Activated CD8-positive, alpha-beta T cell treated with anti-CD3 and anti-CD28 coated beads, Interleukin-2, amount 10 ng/mL, durations not matched to agents 7 days and 5 days (primary cell): ENCODE measurements around the gene ARMS2. TPM values are rescaled to one million over a fixed set of nuclear protein-coding genes. Genes with fewer than 3 reads are reported as not detected.

Experiments
- ATAC-seq: fragments of 150-1000 bp; cut with Tn5 transposase; one replicate; pipeline ENCODE4 v1.10.0; 2021; ENCODE audit warnings: moderate library complexity
- CTCF ChIA-PET: fragments of 350-600 bp; sonication (Branson Sonifier 250); formaldehyde crosslinking; loops from one replicate; lab custom pipeline; 2021; ENCODE audit warnings: antibody characterized with exemption; lab: Charles Lee
- POLR2A ChIA-PET: fragments of 350-600 bp; sonication (Branson Sonifier 250); formaldehyde crosslinking; loops from one replicate; lab custom pipeline; 2021; ENCODE audit warnings: antibody characterized with exemption; lab: Charles Lee
- DNase-seq: peaks from one replicate; pipeline ENCODE4 v3.0.0-alpha.2; 2020
- H3K27ac Mint-ChIP-seq: one replicate; pipeline ENCODE4 v1.8.0; 2021; ENCODE audit warnings: mild to moderate bottlenecking, mixed read lengths
- H3K27me3 Mint-ChIP-seq: one replicate; pipeline ENCODE4 v1.8.0; 2021; ENCODE audit warnings: low read depth, mixed read lengths
- H3K36me3 Mint-ChIP-seq: one replicate; pipeline ENCODE4 v1.8.0; 2021; ENCODE audit warnings: low read depth, mixed read lengths
- H3K4me1 Mint-ChIP-seq: one replicate; pipeline ENCODE4 v1.8.0; 2021; ENCODE audit warnings: low read depth, mixed read lengths
- H3K4me3 Mint-ChIP-seq: one replicate; pipeline ENCODE4 v1.8.0; 2021; ENCODE audit warnings: mild to moderate bottlenecking, mixed read lengths
- H3K9me3 Mint-ChIP-seq: one replicate; pipeline ENCODE4 v1.8.0; 2022; ENCODE audit warnings: mixed read lengths; ENCODE audit not compliant: insufficient read depth
- total RNA-seq, 2 experiments: library from RNA; stranded (reverse); gene quantifications; one replicate each; pipeline ENCODE4 v1.2.3, GENCODE V29; 2021

Gene ARMS2
- total RNA-seq, 2 experiments from 2014 or later: not detected

GRCh38 chr10:122499012-122499411 is 44.6 kb downstream of the ARMS2 start:
- ChIA-PET CTCF (interaction anchor here (0.9 to 1.0 kb wide), 2 partner anchors 67 to 219 kb away, joined by 3 to 4 read pairs; no protein-coding TSS in a partner anchor), POLR2A (interaction anchor here (0.6 kb wide), 1 partner anchor 130 kb away, joined by 3 read pairs; no protein-coding TSS in a partner anchor)
- Mint-ChIP-seq H3K27ac (no peak overlapping the region), H3K27me3 (peaks cover 26% of the 10 kb centered on the region), H3K36me3 (no peaks in the 10 kb centered on the region), H3K4me1 (peaks cover 10% of the 10 kb centered on the region), H3K9me3 (no peaks in the 10 kb centered on the region), H3K4me3 (no peak overlapping the region)
- DNase-seq: no peak
- ATAC-seq: no peak

- Mint-ChIP-seq H3K27ac (no peak overlapping the region), H3K36me3 (no peaks in the 10 kb centered on the region), H3K9me3 (no peaks in the 10 kb centered on the region), H3K4me1 (peaks cover 10% of the 10 kb centered on the region), H3K4me3 (no peak overlapping the region), H3K27me3 (peaks cover 26% of the 10 kb centered on the region)
- ChIA-PET CTCF (interaction anchor here (0.9 to 1.0 kb wide), 2 partner anchors 66 to 220 kb away, joined by 3 to 4 read pairs; no protein-coding TSS in a partner anchor), POLR2A (interaction anchor here (0.6 kb wide), 1 partner anchor 130 kb away, joined by 3 read pairs; no protein-coding TSS in a partner anchor)
- no peak for DNase-seq
- no peak for ATAC-seq
Observed at GRCh38 chr10:122499491-122499941, 45.1 kb downstream of the ARMS2 start.

- CTCF ChIA-PET: no interaction called here
- no peak for ATAC-seq
- no peaks in the 10 kb centered on the region for H3K9me3 Mint-ChIP-seq
Observed at GRCh38 chr10:122500194-122500593, 45.7 kb downstream of the ARMS2 start.

GRCh38 chr10:122500726-122501125 is 46.3 kb downstream of the ARMS2 start:
- ATAC-seq (no peak), DNase-seq (no peak)
- Mint-ChIP-seq H3K36me3 (no peaks in the 10 kb centered on the region), H3K4me1 (peaks cover 9% of the 10 kb centered on the region), H3K4me3 (no peak overlapping the region), H3K9me3 (no peaks in the 10 kb centered on the region), H3K27ac (no peak overlapping the region), H3K27me3 (peaks cover 24% of the 10 kb centered on the region)
- POLR2A ChIA-PET: no interaction called here
- CTCF ChIA-PET: no interaction called here

More at GRCh38 chr10:122500194-122500593, 45.7 kb downstream of the ARMS2 start:
- H3K27me3 Mint-ChIP-seq: peaks cover 24% of the 10 kb centered on the region
- H3K36me3 Mint-ChIP-seq: no peaks in the 10 kb centered on the region
- no peak overlapping the region for H3K27ac Mint-ChIP-seq
- H3K4me3 Mint-ChIP-seq: no peak overlapping the region
- POLR2A ChIA-PET: no interaction called here
- no peak for DNase-seq
- peaks cover 10% of the 10 kb centered on the region for H3K4me1 Mint-ChIP-seq

GRCh38 chr10:122503012-122503411 is 48.6 kb downstream of the ARMS2 start:
- ATAC-seq (no peak), DNase-seq (no peak)
- no peaks in the 10 kb centered on the region for H3K4me1 Mint-ChIP-seq
- H3K4me3 Mint-ChIP-seq: no peak overlapping the region
- no peaks in the 10 kb centered on the region for H3K36me3 Mint-ChIP-seq
- H3K27me3 Mint-ChIP-seq: peaks cover 19% of the 10 kb centered on the region
- H3K27ac Mint-ChIP-seq: no peak overlapping the region
- no peaks in the 10 kb centered on the region for H3K9me3 Mint-ChIP-seq
- POLR2A ChIA-PET: no interaction called here
- CTCF ChIA-PET: interaction anchor here (1.4 to 4.4 kb wide), 2 partner anchors 34 to 63 kb away, joined by 3 to 14 read pairs; no protein-coding TSS in a partner anchor

- Mint-ChIP-seq H3K4me1 (no peaks in the 10 kb centered on the region), H3K9me3 (no peaks in the 10 kb centered on the region), H3K27ac (no peak overlapping the region), H3K4me3 (no peak overlapping the region), H3K27me3 (peaks cover 15% of the 10 kb centered on the region), H3K36me3 (no peaks in the 10 kb centered on the region)
- no peak for ATAC-seq
- ChIA-PET CTCF (interaction anchor here (0.6 to 4.4 kb wide), 4 partner anchors 13 to 361 kb away, joined by 3 to 14 read pairs (median 3); no protein-coding TSS in a partner anchor), POLR2A (no interaction called here)
- no peak for DNase-seq
Observed at GRCh38 chr10:122503886-122504609, 49.6 kb downstream of the ARMS2 start.

GRCh38 chr10:122504610-122504950 is 50.1 kb downstream of the ARMS2 start:
- Mint-ChIP-seq H3K36me3 (no peaks in the 10 kb centered on the region), H3K4me1 (no peaks in the 10 kb centered on the region), H3K4me3 (no peak overlapping the region), H3K27ac (no peak overlapping the region), H3K9me3 (no peaks in the 10 kb centered on the region), H3K27me3 (peaks cover 15% of the 10 kb centered on the region)
- ATAC-seq: no peak
- ChIA-PET CTCF (interaction anchor here (0.6 to 4.4 kb wide), 3 partner anchors 13 to 361 kb away, joined by 3 to 14 read pairs (median 3); no protein-coding TSS in a partner anchor), POLR2A (no interaction called here)
- no peak for DNase-seq

- H3K36me3 Mint-ChIP-seq: no peaks in the 10 kb centered on the region
- H3K27me3 Mint-ChIP-seq: peaks cover 15% of the 10 kb centered on the region
- no peak overlapping the region for H3K27ac Mint-ChIP-seq
- no peak overlapping the region for H3K4me3 Mint-ChIP-seq
- H3K4me1 Mint-ChIP-seq: no peaks in the 10 kb centered on the region
- ChIA-PET CTCF (interaction anchor here (1.4 to 4.4 kb wide), 2 partner anchors 14 to 61 kb away, joined by 3 to 14 read pairs; no protein-coding TSS in a partner anchor), POLR2A (no interaction called here)
- ATAC-seq (no peak), DNase-seq (no peak)
- no peaks in the 10 kb centered on the region for H3K9me3 Mint-ChIP-seq
Observed at GRCh38 chr10:122505011-122505410, 50.6 kb downstream of the ARMS2 start.

- POLR2A ChIA-PET: no interaction called here
- Mint-ChIP-seq H3K4me3 (no peak overlapping the region), H3K4me1 (no peaks in the 10 kb centered on the region), H3K36me3 (no peaks in the 10 kb centered on the region), H3K27me3 (peaks cover 15% of the 10 kb centered on the region), H3K9me3 (no peaks in the 10 kb centered on the region), H3K27ac (no peak overlapping the region)
- CTCF ChIA-PET: interaction anchor here (1.1 to 4.4 kb wide), 2 partner anchors 9 to 60 kb away, joined by 3 to 14 read pairs; no protein-coding TSS in a partner anchor
- ATAC-seq: no peak
- DNase-seq: no peak
Observed at GRCh38 chr10:122505885-122506645, 51.6 kb downstream of the ARMS2 start.
